ENCODE data around the gene LRRC74B.
"Not testable (repeated sequence)": the region's sequence is repeated elsewhere in the genome, so short reads cannot be mapped to it uniquely, and the experiment has no call there.

Gene LRRC74B

DNA sequence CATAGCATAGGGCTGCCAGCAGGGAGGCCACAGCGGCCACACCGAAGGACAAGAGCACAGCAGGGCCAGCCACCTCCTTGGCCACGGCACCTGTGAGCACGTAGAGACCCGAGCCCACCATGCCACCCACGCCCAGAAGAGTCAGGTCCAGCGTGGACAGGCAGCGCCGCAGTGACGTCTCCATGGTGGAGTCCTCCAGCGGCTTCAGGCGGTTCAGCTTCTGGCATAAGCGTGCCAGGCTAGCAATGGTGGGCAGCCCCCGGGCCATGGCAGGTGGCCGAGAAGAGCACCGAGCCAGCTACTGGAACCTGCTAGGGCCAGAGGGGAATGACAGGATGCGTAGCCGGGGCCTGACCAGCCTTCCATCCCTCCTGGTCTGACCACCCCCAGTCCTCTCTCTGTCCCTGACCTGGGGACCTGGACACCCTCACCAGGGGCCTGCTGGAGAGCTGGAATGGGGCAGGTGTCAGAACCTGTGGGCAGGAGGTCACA lies 14.2 kb upstream of the LRRC74B start:
- no peak for DNase-seq (ENCODE audit: low spot score)

- DNase-seq (ENCODE audit: low spot score) = no peak
Observed at GRCh38 chr22:21032037-21032867, 13.5 kb upstream of the LRRC74B start, which contains the start of gene SLC7A4. SLC7A4 (minus strand) TSS chr22:21032561; CDS start chr22:21031812, 749 bp downstream.

GRCh38 chr22:21032868-21033688 lies 12.7 kb upstream of the LRRC74B start:
- DNase-seq (ENCODE audit: low spot score) = no peak

DNA sequence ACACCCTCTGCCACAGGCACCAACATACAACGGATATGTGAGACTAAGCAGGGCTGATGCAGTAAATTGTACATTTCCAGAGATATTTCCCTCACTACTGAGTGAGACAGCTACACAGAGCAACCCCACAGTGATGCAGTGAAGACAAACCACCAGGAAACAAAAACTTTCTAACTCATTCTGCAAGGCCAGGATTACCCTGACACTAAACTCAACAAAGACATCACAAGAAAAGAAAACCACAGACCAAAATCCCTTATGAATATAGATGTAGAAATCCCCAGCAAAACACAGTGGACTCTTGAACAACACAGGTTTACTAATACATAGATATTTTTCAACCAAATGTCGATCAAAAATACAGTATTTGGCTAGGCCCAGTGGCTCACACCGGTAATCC lies 11.9 kb upstream of the LRRC74B start:
- DNase-seq (ENCODE audit: low spot score) = no peak

GRCh38 chr22:21034989-21035388 lies 10.8 kb upstream of the LRRC74B start:
- no peak for DNase-seq (ENCODE audit: low spot score)

DNA sequence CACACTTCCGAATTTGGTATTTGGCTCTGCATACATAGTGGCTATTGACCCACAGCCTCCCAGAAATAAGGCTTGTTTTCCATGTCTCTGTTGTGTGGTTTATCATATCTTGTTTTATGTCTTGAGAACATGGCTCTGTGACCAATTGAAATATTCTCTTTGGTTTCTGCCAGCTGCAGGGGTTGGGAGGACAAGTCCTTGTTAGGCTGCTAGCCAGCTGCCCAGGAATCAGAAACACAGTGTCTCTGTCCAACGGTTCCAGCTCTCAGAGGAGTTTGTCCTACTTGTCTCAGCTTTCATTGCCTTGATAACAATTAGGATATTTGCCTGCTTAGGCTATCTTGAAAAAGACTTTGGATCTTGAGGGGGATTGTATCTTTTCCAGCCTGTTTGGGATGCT lies 7.3 kb upstream of the LRRC74B start:
- no peak for DNase-seq (ENCODE audit: low spot score)

DNA sequence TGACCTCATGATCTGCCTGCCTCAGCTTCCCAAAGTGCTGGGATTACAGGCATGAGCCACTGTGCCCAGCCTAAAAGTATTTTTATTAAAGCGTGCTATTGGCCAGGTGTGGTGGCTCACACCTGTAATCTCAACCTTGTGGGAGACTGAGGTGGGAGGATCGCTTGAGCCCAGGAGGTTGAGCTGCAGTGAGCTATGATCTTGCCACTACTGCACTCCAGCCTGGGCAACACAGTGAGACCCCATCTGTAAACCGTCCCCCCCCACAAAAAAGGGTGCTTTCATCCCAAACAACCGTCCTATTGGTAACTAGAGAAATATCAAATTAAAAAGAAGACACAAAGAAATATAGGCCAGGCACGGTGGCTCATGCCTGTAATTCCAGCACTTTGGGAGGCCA lies 6.6 kb upstream of the LRRC74B start:
- DNase-seq (ENCODE audit: low spot score) = not testable (repeated sequence)

DNA sequence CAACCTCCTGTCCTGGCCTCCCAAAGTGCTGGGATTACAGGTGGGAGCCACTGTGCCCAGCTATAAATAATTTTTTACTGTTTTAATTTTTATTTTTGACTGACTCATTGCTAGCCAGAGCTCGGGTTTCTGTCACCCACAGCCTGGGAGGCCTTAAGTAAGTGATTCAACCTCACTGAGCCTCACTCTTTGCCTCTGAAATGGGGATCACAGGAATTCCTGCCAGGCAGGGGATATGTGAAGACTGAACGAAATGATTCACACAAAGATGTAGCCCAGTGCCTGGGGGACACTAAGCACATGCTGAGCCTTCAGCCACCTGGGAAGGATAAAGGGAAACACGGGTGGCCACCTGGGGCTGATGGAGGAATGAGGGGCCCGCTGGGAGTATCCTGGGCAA lies 3.8 kb upstream of the LRRC74B start:
- DNase-seq (ENCODE audit: low spot score) = no peak

GRCh38 chr22:21042978-21043859 lies 2.5 kb upstream of the LRRC74B start:
- no peak for DNase-seq (ENCODE audit: low spot score)

DNA sequence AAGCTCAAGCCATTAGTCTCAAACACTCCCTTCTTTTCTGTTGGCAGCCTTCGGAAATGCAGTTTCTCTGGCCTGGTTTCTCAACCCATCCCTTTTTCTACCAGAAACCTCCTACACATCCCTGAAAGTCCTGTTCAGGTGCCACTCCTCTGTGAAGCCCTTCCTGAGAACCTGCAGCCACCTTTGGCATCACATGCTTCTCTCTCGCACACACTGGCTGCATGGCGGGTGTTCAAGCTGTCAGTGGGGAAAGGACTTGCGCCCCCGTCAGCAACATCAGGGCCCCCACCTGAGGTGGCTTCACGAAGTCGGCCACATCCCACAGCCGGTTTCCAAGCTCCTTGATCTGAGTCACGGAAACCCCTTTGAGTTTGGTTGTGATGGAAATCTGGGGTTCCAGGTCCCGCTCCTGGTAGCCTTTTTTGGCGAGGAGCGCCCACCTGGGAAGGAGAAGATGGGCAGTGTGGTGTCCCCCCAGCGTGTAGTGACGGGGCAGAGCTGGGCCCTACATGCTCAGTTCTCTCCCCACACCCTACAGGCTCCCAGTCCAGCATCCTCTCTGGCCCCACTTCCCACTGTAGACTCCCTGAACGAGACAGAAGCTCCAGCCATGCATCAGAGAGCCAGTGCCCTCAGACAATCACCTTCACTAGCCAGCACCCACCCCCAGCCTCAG lies 1.7 kb upstream of the LRRC74B start:
- DNase-seq (ENCODE audit: low spot score) = no peak

- DNase-seq (ENCODE audit: low spot score) = no peak
Observed at GRCh38 chr22:21044931-21045584, 688 bp upstream of the LRRC74B start.

GRCh38 chr22:21047035-21047661 lies 1.4 kb downstream of the LRRC74B start:
- DNase-seq (ENCODE audit: low spot score) = no peak

GRCh38 chr22:21047730-21048129 lies 2.0 kb downstream of the LRRC74B start:
- no peak for DNase-seq (ENCODE audit: low spot score)

DNA sequence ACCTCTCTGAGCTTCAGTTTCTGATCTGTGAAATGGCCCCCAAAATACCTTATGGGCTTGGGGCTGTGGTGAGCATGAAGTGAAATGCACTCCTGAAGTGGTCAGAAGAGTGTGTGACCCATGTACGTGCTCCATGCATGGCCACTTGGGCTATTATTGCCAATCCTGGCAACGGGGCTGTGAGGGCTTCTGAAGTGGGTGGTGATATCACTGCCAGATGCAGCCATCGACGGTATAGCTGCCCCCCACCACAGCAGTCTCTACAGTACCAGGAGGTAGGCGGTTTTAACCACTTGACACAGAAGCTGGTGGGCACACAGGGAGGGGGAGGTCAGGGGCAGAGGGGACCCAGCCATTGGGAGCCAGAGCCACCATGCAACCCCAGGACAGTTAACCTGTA lies 2.7 kb downstream of the LRRC74B start:
- DNase-seq (ENCODE audit: low spot score) = not testable (repeated sequence)

GRCh38 chr22:21048965-21049364 lies 3.2 kb downstream of the LRRC74B start:
- DNase-seq (ENCODE audit: low spot score) = not testable (repeated sequence)

DNA sequence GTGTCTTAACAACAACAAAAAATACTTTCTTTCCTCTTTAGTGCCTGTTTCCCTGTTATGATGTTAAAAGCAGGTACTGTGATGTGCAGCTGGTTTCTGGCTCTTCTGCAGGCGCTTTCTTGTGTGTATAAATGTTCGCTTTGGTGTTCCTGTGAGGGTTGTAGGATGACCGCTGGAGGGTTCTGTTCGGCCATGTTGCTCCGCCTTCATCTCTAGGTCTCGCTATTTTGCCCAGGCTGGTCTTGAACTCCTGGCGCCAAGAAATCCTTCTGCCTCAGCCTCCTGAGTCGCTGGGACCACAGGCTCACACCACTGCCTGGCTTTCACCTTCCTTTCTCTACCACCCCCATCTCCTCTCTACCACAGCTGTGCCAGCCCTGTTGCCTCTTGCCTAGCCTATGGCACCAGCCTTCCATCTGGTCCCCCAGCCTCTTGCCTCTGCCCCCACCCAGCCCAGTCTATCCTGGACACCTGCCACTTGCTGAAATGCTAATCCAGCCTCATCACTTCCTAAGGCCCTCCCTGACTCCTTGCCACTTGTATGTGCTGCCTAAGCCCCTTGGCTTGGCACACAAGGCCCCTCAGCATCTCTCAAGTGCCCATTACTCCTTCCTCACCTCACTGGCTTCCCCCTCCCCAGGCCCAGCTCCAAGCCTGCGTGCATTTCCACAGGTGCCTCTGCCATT lies 5.5 kb downstream of the LRRC74B start:
- no peak for DNase-seq (ENCODE audit: low spot score)

DNA sequence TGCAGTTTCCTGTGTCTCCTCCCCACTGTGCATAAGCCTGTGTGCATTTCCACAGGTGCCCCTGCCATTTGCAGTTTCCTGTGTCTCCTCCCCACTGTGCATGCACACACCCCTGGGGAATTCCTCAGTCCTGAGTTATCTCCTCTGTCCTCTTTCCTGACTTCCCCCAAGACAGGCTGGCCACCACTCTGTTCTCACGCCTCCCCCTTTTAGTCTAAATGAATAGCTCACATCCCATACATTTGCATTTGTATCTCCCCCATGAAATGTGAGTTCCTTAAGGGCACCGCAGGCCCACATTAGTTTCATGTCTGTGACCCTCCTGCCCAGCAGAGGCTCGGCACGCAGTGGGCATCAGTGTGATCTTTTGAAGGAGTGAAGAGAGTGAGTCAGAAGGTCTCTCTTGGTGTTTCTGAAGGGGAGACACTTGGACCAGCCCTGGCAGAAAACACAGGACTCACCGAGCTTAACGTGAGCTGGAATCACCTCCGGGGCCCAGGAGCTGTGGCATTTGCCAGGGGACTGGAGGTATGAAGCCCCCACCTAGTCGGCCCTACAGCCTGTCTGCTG lies 6.2 kb downstream of the LRRC74B start:
- no peak for DNase-seq (ENCODE audit: low spot score)

GRCh38 chr22:21052715-21053459 lies 7.1 kb downstream of the LRRC74B start:
- DNase-seq (ENCODE audit: low spot score) = no peak

Data from SK-N-DZ (cell line).